ENCODE measurements around the gene OLIG1. TPM values are rescaled to one million over a fixed set of nuclear protein-coding genes. Genes with fewer than 3 reads are reported as not detected.

The OLIG1 gene
- total and polyA plus RNA-seq, 2 of the 8 experiments (the other 6 are each of a cell fraction or from before 2014, with no cell fraction given): 0.65 to 1.2 TPM

DNA sequence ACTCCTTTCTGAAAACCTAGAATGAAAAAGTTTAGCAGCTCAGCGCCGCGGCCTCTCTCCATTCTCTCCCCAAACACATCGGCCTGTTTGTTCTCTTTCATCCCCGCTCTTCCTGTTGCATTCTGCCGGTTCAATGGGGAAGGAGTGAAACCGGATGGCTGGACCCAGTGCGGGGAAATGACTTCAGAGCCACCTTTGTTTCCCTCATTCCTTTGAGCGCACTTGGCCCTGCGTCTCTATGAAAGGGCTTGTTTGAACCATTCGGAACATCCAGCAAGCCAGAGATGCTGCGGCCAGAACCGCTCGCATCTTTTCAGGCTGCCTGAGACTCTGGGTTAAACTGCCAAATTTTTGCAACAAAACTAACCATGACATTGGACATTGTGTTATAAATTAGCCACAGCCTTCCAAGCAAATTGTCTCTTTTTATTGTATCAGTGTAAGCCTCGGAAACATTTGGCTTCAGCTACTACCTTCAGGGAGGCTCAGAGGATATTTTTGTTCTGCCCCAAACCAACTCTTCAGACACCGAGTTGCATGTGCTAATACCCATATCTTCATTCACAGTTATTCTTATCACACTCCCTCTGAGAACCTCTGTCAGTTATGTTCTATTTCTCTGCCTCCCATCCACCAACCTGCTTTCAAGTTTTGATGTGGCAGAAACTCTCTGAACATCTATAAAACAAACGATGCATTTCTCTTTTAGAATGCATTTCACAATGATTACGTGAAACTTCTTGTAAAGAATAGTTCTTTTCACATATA, 5.1 kb upstream of the OLIG1 start:
- Histone ChIP-seq H2BK15ac (ENCODE audit: low read length) (no peak overlapping the region), H3K14ac (ENCODE audit: insufficient read length) (no peak overlapping the region), H3K4me1 (replicated peaks in 1 of 4; ENCODE audit: control insufficient read depth in 3 of 4, insufficient read depth in 4 of 4, low read length in 3 of 4) (no peaks in the 10 kb centered on the region; a peak in 1 of 7 replicates), H3K36me3 (ENCODE audit: control insufficient read depth in 2 of 4, insufficient read depth in 4 of 4, low read length in 3 of 4) (no peaks in the 10 kb centered on the region), H3K4me3 (ENCODE audit: extremely low read depth in 1 of 4, insufficient read depth in 2 of 4, low read depth in 3 of 4, low read length in 4 of 4) (peak overlapping the region in 1 of 4 experiments; percentile 29; a peak in 1 of 8 replicates), H2BK20ac (ENCODE audit: low read length) (no peak overlapping the region), H2AK5ac (ENCODE audit: low read depth, low read length) (no peak overlapping the region), H4K91ac (replicated peaks; ENCODE audit: insufficient read length, low read length) (no peak overlapping the region), H4K8ac (ENCODE audit: extremely low read depth, insufficient read depth, low read length) (no peak overlapping the region), H4K20me1 (replicated peaks in 1 of 2; ENCODE audit: control insufficient read depth in 1 of 2, insufficient read depth in 2 of 2, low read length in 2 of 2) (no peaks in the 10 kb centered on the region), H3K23me2 (ENCODE audit: low read depth, low read length) (no peaks in the 10 kb centered on the region; the same call in 1 of the 2 replicates), H2BK5ac (ENCODE audit: low read depth, low read length) (no peak overlapping the region), H2AFZ (ENCODE audit: low read length) (no peak overlapping the region), H3K23ac (ENCODE audit: insufficient read length) (no peak overlapping the region), H2BK12ac (ENCODE audit: low read depth, low read length) (no peak overlapping the region), H3K9ac (replicated peaks in 1 of 4; ENCODE audit: extremely low read depth in 1 of 4, low read depth in 3 of 4, low read length in 3 of 4) (no peak overlapping the region), H3K18ac (ENCODE audit: extremely low read depth, low read length) (no peak overlapping the region), H3K4me2 (ENCODE audit: insufficient read depth in 1 of 2, low read depth in 2 of 2, low read length in 2 of 2) (peak overlapping the region; percentile 8 to 19; a peak in 2 of 4 replicates), H2BK120ac (replicated peaks; ENCODE audit: low read depth, low read length) (no peak overlapping the region), H4K5ac (ENCODE audit: insufficient read length, low read depth, low read length) (no peak overlapping the region), H3K79me1 (ENCODE audit: low read depth, low read length) (no peaks in the 10 kb centered on the region), H3K4ac (replicated peaks; ENCODE audit: insufficient read length, low read depth, low read length) (no peak overlapping the region), H3K27me3 (replicated peaks in 1 of 4; ENCODE audit: control insufficient read depth in 3 of 4, extremely low read depth in 1 of 4, insufficient read depth in 3 of 4, low read length in 3 of 4) (peaks cover 12 to 72% (median 59%) of the 10 kb centered on the region in 4 experiments), H3K9me3 (ENCODE audit: insufficient read depth in 2 of 2, low read depth in 1 of 2, low read length in 1 of 2) (0 out of 4 replicates have a peak, but pooled peaks cover 0 to 3% of the 10 kb centered on the region in 2 experiments), H3K56ac (replicated peaks; ENCODE audit: insufficient read length, low read depth, low read length) (no peak overlapping the region), H3K79me2 (ENCODE audit: control insufficient read depth in 1 of 2, insufficient read depth in 2 of 2, low read length in 2 of 2) (no peaks in the 10 kb centered on the region), H3K27ac (ENCODE audit: low read depth, low read length) (no peak overlapping the region)
- POLR2A ChIA-PET (ENCODE audit: partially characterized antibody): no interaction called here
- WGBS, 2 experiments (ENCODE audit: extremely low coverage in 1 of 2, insufficient coverage in 1 of 2, insufficient read length in 1 of 2, insufficient replicate concordance in 2 of 2, low coverage in 1 of 2, low lambda C conversion rate in 2 of 2, missing lambda C conversion rate in 1 of 2): 44% methylated on average over 18 of the region's 18 CpGs; no CpG with 5 or more reads in 1 of the 2 experiments
- FAIRE-seq: no peak
- CTCF ChIA-PET (ENCODE audit: partially characterized antibody): interaction anchor here (1.0 to 1.8 kb wide), 5 partner anchors 10 to 63 kb away, joined by 3 to 7 read pairs (median 6); partner anchors contain the start of gene OLIG2
- no peak for DNase-seq (ENCODE audit: low read depth in 1 of 2, low spot score in 2 of 2)
- TF ChIP-seq BACH1 (IDR thresholded peaks at IDR 0.05; ENCODE audit: low read length) (no peak), SUZ12 (IDR thresholded peaks at IDR 0.05; ENCODE audit: low read length) (peak; percentile 58), GABPA (IDR thresholded peaks at IDR 0.05; ENCODE audit: borderline replicate concordance, insufficient read depth, low read length) (no peak), TAF1 (IDR thresholded peaks at IDR 0.05; ENCODE audit: low read depth, low read length) (no peak), EZH2 (IDR thresholded peaks at IDR 0.05; ENCODE audit: low read depth, low read length, severe bottlenecking) (peak; percentile 43)
- TF ChIP-seq, protein P1, sequence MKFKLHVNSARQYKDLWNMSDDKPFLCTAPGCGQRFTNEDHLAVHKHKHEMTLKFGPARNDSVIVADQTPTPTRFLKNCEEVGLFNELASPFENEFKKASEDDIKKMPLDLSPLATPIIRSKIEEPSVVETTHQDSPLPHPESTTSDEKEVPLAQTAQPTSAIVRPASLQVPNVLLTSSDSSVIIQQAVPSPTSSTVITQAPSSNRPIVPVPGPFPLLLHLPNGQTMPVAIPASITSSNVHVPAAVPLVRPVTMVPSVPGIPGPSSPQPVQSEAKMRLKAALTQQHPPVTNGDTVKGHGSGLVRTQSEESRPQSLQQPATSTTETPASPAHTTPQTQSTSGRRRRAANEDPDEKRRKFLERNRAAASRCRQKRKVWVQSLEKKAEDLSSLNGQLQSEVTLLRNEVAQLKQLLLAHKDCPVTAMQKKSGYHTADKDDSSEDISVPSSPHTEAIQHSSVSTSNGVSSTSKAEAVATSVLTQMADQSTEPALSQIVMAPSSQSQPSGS (IDR thresholded peaks at IDR 0.05; ENCODE audit: low read length): no peak

Measured in H1 (cell line).